CD4-positive, CD25-positive, alpha-beta regulatory T cell (primary cell): Measurements from ENCODE around the gene PNMA3. TPM values are rescaled to one million over a fixed set of nuclear protein-coding genes. Genes with fewer than 3 reads are reported as not detected.
"Not testable (repeated sequence)": the region's sequence is repeated elsewhere in the genome, so short reads cannot be mapped to it uniquely, and the experiment has no call there.

Experiments used
- ATAC-seq, 2 donors: fragments of 150-1000 bp; cut with Tn5 transposase; one replicate each; pipeline ENCODE4 v1.10.0; 2021; ENCODE audit warnings: low read depth in 2 of 2, moderate number of reproducible peaks in 2 of 2, moderate library complexity in 1 of 2
- DNase-seq, 3 donors: peaks; one replicate each; pipeline versions ENCODE4 v3.0.0 to v3.0.0-alpha.2; 2012 to 2022; ENCODE audit warnings: mixed read lengths in 1 of 3
- H3K27ac ChIP-seq: one replicate; pipeline ENCODE4 v1.7.0; 2013; ENCODE audit warnings: mild to moderate bottlenecking, low read length; ENCODE audit not compliant: insufficient read depth, poor library complexity, severe bottlenecking
- H3K27me3 ChIP-seq: one replicate; pipeline ENCODE4 v1.7.0; 2013; ENCODE audit warnings: low read length; ENCODE audit not compliant: control insufficient read depth, insufficient read depth
- H3K36me3 ChIP-seq: one replicate; pipeline ENCODE4 v1.7.0; 2013; ENCODE audit warnings: mild to moderate bottlenecking, low read length, moderate library complexity; ENCODE audit not compliant: control insufficient read depth, insufficient read depth
- H3K4me1 ChIP-seq: 2 replicates; pipeline ENCODE4 v1.7.0; 2013; ENCODE audit warnings: mild to moderate bottlenecking, low read length; ENCODE audit not compliant: insufficient read depth, control insufficient read depth, poor library complexity, severe bottlenecking
- H3K4me3 ChIP-seq: one replicate; pipeline ENCODE4 v1.7.0; 2013; ENCODE audit warnings: low read depth, mild to moderate bottlenecking, low read length, moderate library complexity
- H3K9me3 ChIP-seq, 2 experiments: 1 replicate in 1 of 2; 2 replicates in 1 of 2; pipeline ENCODE4 v1.7.0; 2013; ENCODE audit warnings: low read length in 2 of 2, mild to moderate bottlenecking in 1 of 2, moderate library complexity in 1 of 2; ENCODE audit not compliant: control insufficient read depth in 2 of 2
- H3K27ac Mint-ChIP-seq, 3 donors: one replicate each; pipeline ENCODE4 v1.8.0; 2020 to 2022; ENCODE audit warnings: mild to moderate bottlenecking in 3 of 3, mixed read lengths in 3 of 3, moderate library complexity in 2 of 3
- H3K27me3 Mint-ChIP-seq: one replicate; pipeline ENCODE4 v1.8.0; 2022; ENCODE audit warnings: mild to moderate bottlenecking, mixed read lengths
- H3K36me3 Mint-ChIP-seq: one replicate; pipeline ENCODE4 v1.8.0; 2020; ENCODE audit warnings: mixed read lengths
- H3K4me1 Mint-ChIP-seq, 4 donors: one replicate each; pipeline ENCODE4 v1.8.0; 2020 to 2022; ENCODE audit warnings: mixed read lengths in 4 of 4, mild to moderate bottlenecking in 1 of 4
- H3K4me3 Mint-ChIP-seq, 4 donors: one replicate each; pipeline ENCODE4 v1.8.0; 2020 to 2022; ENCODE audit warnings: mild to moderate bottlenecking in 4 of 4, mixed read lengths in 4 of 4, moderate library complexity in 3 of 4
- H3K9me3 Mint-ChIP-seq, 7 donors: one replicate each; pipeline ENCODE4 v1.8.0; 2020 to 2022; ENCODE audit warnings: mixed read lengths in 7 of 7, mild to moderate bottlenecking in 3 of 7, moderate library complexity in 2 of 7
- polyA plus RNA-seq, 4 donors: library from polyadenylated mRNA; unstranded; fragments of 300-500 nt; fragmentation: Illumina TruSeq; gene quantifications; one replicate each; pipeline ENCODE4 v1.2.3, GENCODE V29; 2021
- total RNA-seq: library from RNA; stranded (reverse); gene quantifications from one replicate; pipeline ENCODE4 v1.2.3, GENCODE V29; 2022

PNMA3 gene, protein sequence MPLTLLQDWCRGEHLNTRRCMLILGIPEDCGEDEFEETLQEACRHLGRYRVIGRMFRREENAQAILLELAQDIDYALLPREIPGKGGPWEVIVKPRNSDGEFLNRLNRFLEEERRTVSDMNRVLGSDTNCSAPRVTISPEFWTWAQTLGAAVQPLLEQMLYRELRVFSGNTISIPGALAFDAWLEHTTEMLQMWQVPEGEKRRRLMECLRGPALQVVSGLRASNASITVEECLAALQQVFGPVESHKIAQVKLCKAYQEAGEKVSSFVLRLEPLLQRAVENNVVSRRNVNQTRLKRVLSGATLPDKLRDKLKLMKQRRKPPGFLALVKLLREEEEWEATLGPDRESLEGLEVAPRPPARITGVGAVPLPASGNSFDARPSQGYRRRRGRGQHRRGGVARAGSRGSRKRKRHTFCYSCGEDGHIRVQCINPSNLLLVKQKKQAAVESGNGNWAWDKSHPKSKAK
- 9.9 TPM for total RNA-seq
- polyA plus RNA-seq: under 1 TPM in 3 of 4 donors, not detected in 1; 0.09 to 0.57 (median 0.32) TPM

DNA sequence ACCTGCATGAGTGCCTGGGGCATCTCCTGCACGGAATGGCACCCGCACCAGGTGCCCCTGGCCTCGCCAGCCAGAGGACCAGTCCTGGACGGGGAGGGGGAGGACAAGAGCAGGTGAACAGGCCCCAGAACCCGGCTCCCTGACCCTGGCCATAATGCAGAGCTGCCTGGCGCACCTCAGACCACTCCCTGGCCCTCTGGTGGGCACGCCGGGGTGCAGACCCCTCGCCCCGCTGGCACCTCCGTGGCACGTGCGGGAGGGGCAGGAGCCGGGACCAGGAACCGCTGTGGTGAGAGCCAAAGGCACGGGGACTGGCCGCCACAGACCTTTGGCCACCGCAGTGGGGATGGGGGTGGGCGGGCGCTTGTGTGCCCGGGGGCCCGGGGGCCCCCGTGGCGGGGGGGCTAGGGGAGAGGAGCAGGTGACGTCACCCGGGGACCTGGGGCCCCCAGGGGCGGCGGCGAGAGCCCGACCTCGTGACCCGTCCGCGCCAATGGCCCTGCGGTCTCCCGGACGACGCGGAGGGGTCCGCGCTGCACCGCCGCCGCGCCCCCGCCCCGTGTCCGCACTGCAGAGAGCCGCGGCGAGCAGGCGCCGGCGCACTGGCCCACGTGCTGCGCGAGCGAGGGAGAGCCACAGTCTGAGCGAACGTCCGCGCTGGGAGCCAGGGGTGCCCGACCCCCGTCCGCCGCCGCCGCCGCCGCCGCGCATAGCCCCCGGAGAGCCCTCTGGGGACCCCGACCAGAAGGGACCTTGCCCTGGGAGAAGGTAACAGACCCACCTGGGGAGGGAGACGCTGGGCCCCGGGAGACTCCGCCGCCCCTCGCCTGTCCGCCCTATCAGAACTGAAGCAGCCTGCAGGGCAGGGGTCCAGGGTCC is at the start of gene PNMA3:
Gene PNMA3, plus strand, starts transcription at position 600 of the 879 bp plus-strand sequence. CDS start 586 bp downstream, outside the sequence.
- Mint-ChIP-seq H3K9me3 (peaks cover 0 to 2% (median 0%) of the 10 kb centered on the region in 7 donors), H3K4me3 (peak within 1 kb of the TSS in 1 of 4 donors; percentile 34), H3K36me3 (no peaks in the 10 kb centered on the region), H3K27me3 (peaks cover under 1% of the 10 kb centered on the region), H3K27ac (peak within 1 kb of the TSS in 1 of 3 donors; percentile 60), H3K4me1 (peaks cover 0 to 2% (median 0%) of the 10 kb centered on the region in 4 donors)
- no peak within 1 kb of the TSS for H3K4me3 ChIP-seq
- no peaks in the 10 kb centered on the region for H3K4me1 ChIP-seq
- DNase-seq: no peak
- no peak within 1 kb of the TSS for H3K27ac ChIP-seq
- H3K27me3 ChIP-seq: no peaks in the 10 kb centered on the region
- H3K9me3 ChIP-seq: no peaks in the 10 kb centered on the region
- H3K36me3 ChIP-seq: no peaks in the 10 kb centered on the region
- ATAC-seq: no peak

DNA sequence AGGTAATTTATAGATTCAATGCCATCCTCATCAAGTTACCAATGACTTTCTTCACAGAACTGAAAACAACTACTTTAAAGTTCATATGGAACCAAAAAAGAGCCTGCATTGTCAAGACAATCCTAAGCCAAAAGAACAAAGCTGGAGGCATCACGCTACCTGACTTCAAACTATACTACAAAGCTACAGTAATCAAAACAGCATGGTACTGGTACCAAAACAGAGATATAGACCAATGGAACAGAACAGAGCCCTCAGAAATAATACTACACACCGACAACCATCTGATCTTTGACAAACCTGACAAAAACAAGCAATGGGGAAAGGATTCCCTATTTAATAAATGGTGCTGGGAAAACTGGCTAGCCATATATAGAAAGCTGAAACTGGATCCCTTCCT is 39.1 kb upstream of the PNMA3 start:
- not testable (repeated sequence) for H3K27ac ChIP-seq, ATAC-seq, H3K4me1 ChIP-seq, H3K9me3 ChIP-seq, H3K4me3 Mint-ChIP-seq, DNase-seq, H3K36me3 ChIP-seq, H3K27me3 ChIP-seq, H3K27ac Mint-ChIP-seq, H3K4me3 ChIP-seq, H3K36me3 Mint-ChIP-seq
- Mint-ChIP-seq H3K4me1 (peaks cover 0 to 14% (median 8%) of the 10 kb centered on the region in 4 donors), H3K27me3 (peaks cover 17% of the 10 kb centered on the region), H3K9me3 (peaks cover 0 to 11% (median 0%) of the 10 kb centered on the region in 7 donors)

DNA sequence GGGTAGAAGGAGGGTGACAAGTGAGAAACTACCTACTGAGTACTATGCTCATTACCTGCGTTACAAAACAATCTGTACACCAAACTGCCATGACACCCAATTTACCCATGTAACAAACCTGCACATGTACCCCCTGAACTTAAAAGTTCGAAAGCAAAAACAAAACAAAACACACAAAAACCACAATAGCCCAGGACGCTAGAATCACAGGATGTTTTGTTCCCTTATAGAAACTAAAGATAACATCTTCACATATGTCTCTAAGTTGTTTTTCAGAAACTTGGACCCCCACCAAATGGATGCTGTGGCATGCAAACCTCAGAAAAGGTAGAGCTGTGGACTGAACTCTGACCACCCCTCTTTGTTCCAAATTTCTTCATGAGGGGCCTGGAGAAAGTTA is 37.1 kb upstream of the PNMA3 start:
- DNase-seq (peak in 1 of 3 donors; percentile 44), ATAC-seq (no peak)
- peaks cover 3% of the 10 kb centered on the region for H3K27me3 ChIP-seq
- Mint-ChIP-seq H3K36me3 (no peaks in the 10 kb centered on the region), H3K27me3 (peaks cover 11% of the 10 kb centered on the region), H3K4me1 (peaks cover 0 to 14% (median 8%) of the 10 kb centered on the region in 4 donors), H3K9me3 (peaks cover 0 to 11% (median 0%) of the 10 kb centered on the region in 7 donors), H3K4me3 (peak overlapping the region in 1 of 4 donors; percentile 25), H3K27ac (peak overlapping the region in 1 of 3 donors; percentile 33)
- peak overlapping the region; percentile 31 for H3K4me3 ChIP-seq
- no peaks in the 10 kb centered on the region for H3K4me1 ChIP-seq
- no peaks in the 10 kb centered on the region for H3K36me3 ChIP-seq
- H3K9me3 ChIP-seq: no peaks in the 10 kb centered on the region
- H3K27ac ChIP-seq: no peak overlapping the region

DNA sequence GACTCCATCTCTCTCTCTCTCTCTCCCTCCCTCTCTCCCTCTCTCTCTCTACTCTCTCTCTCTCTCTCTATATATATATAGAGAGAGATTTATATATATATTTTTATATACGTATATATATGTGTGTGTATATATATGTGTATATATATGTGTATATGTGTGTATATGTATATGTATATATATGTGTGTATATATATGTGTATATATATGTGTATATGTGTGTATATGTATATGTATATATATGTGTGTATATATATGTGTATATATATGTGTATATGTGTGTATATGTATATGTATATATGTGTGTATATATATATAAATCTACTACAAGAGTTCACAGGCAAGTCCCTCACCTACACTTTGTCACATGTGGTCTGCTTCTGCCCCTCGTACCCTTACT is 29.8 kb upstream of the PNMA3 start:
- not testable (repeated sequence) for H3K27me3 ChIP-seq, H3K9me3 Mint-ChIP-seq, H3K4me3 Mint-ChIP-seq, H3K36me3 Mint-ChIP-seq, H3K27ac Mint-ChIP-seq, H3K36me3 ChIP-seq, ATAC-seq, H3K9me3 ChIP-seq, H3K4me1 Mint-ChIP-seq, H3K4me3 ChIP-seq, H3K4me1 ChIP-seq, H3K27ac ChIP-seq, DNase-seq, H3K27me3 Mint-ChIP-seq

DNA sequence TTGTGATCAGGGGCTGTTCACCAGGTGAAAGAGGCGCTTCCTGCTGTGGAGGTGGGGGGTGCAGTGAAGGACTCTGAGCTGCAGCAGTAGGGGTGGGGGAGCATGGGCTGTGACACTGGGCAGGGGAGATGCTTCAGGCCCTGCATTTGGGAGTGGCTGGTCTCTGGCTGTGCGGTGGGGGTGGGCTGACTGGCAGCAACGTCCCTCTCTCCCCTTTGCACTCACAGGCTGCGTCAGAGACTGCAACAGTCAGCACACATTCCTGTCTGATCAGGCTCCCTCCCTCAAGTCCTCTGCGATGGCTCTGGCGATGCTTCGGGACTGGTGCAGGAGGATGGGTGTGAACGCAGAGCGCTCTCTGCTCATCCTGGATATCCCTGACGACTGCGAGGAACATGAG is 27.8 kb upstream of the PNMA3 start:
- not testable (repeated sequence) for H3K27me3 ChIP-seq, H3K4me3 ChIP-seq, H3K9me3 ChIP-seq, H3K27me3 Mint-ChIP-seq, ATAC-seq, H3K27ac Mint-ChIP-seq, H3K4me3 Mint-ChIP-seq, H3K36me3 Mint-ChIP-seq, H3K27ac ChIP-seq, DNase-seq, H3K4me1 ChIP-seq, H3K36me3 ChIP-seq, H3K9me3 Mint-ChIP-seq
- H3K4me1 Mint-ChIP-seq: peaks cover 0 to 14% (median 2%) of the 10 kb centered on the region in 4 donors

DNA sequence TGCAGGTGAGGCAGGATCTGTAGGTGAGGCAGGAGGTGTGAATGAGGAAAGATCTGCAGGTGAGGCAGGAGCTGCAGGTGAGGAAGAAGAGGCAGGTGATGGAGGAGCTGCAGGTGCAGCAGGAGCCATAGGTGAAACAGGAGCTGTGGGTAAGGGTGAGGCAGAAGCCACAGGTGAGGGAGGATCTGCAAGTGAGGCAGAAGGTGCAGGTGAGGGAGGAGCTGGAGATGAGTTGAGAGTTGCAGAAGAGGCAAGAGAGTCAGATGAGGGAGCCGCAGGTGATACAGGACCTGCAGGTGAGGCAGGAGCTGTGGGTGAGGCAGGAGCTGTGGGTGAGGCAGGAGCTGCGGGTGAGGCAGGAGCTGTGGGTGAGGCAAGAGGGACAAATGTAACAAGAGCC is 27.1 kb upstream of the PNMA3 start:
- peak overlapping the region in 1 of 4 donors; percentile 41 for H3K4me3 Mint-ChIP-seq
- ATAC-seq: no peak
- peak overlapping the region in 1 of 3 donors; percentile 42 for H3K27ac Mint-ChIP-seq

DNA sequence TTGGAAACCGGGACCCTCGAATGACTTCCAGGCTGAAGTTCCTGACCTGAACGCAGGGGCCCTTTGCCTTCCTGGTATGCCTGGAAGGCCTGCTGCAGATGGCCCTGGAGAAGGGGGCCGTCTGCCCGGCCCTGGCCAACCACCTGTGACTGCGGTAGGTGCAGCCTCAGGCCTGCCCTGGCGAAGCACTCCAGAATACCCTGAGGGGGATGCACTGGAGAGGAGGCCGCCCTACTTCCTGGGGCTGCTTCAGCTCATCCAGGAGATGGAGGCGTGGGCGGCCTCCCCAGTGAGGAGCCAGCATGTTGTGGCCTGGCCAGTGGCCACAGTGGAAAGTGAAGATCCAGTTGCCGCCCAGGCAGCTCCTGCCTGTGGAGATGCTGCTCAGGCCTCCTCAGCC is 26.4 kb upstream of the PNMA3 start:
- Histone ChIP-seq H3K27me3 (no peaks in the 10 kb centered on the region), H3K4me1 (no peaks in the 10 kb centered on the region), H3K9me3 (no peaks in the 10 kb centered on the region), H3K36me3 (no peaks in the 10 kb centered on the region), H3K27ac (no peak overlapping the region), H3K4me3 (no peak overlapping the region)
- ATAC-seq: no peak
- no peak overlapping the region for H3K27ac Mint-ChIP-seq
- H3K9me3 Mint-ChIP-seq: peaks cover 0 to 3% (median 0%) of the 10 kb centered on the region in 7 donors
- H3K27me3 Mint-ChIP-seq: peaks cover 7% of the 10 kb centered on the region
- H3K4me3 Mint-ChIP-seq: no peak overlapping the region
- H3K36me3 Mint-ChIP-seq: no peaks in the 10 kb centered on the region
- peaks cover 0 to 15% (median 4%) of the 10 kb centered on the region in 4 donors for H3K4me1 Mint-ChIP-seq
- no peak for DNase-seq

More for the DNA sequence above, 27.1 kb upstream of the PNMA3 start:
- H3K27ac ChIP-seq: no peak overlapping the region
- no peaks in the 10 kb centered on the region for H3K4me1 ChIP-seq
- H3K4me3 ChIP-seq: no peak overlapping the region
- Mint-ChIP-seq H3K4me1 (peaks cover 0 to 15% (median 4%) of the 10 kb centered on the region in 4 donors), H3K9me3 (no peaks in the 10 kb centered on the region), H3K27me3 (peaks cover 8% of the 10 kb centered on the region), H3K36me3 (no peaks in the 10 kb centered on the region)
- DNase-seq: no peak
- H3K36me3 ChIP-seq: no peaks in the 10 kb centered on the region
- no peaks in the 10 kb centered on the region for H3K27me3 ChIP-seq
- no peaks in the 10 kb centered on the region for H3K9me3 ChIP-seq
